RWPE1 (cell line): Measurements from ENCODE around the gene PRKN.

Experiments
- CTCF ChIA-PET: fragments of 350-600 bp; sonication (Branson Sonifier 250); formaldehyde crosslinking; extraction: SDS; loops from one replicate; lab custom pipeline; 2021; lab: Yijun Ruan, JAX
- POLR2A ChIA-PET: fragments of 400-600 bp; formaldehyde crosslinking; extraction: SDS; loops from one replicate; lab custom pipeline; 2020; ENCODE audit warnings: antibody characterized with exemption; ENCODE audit not compliant: low non-redundant PET; lab: Yijun Ruan, JAX
- DNase-seq: peaks from one replicate; pipeline ENCODE4 v3.0.0; 2012; ENCODE audit warnings: low spot score
- H3K27ac ChIP-seq: fragments of 450-650 bp; 2 replicates; pipeline ENCODE4 v1.5.1; 2017
- CTCF ChIP-seq: fragments of 450-650 bp; conservative IDR thresholded peaks from 2 replicates; pipeline ENCODE4 v1.5.1; 2017; ENCODE audit warnings: low read depth, mild to moderate bottlenecking

Gene PRKN

GRCh38 chr6:161635975-161636374 is 1091.6 kb downstream of the PRKN start:
- TF ChIP-seq CTCF = no peak
- H3K27ac ChIP-seq = no peak overlapping the region
- no peak for DNase-seq
- CTCF ChIA-PET = interaction anchor here (0.7 kb wide), 1 partner anchor 59 kb away, joined by 3 read pairs; no protein-coding TSS in a partner anchor
- POLR2A ChIA-PET = interaction anchor here (1.0 kb wide), 1 partner anchor 10 kb away, joined by 3 read pairs; no protein-coding TSS in a partner anchor

- H3K27ac ChIP-seq = no peak overlapping the region
- POLR2A ChIA-PET = no interaction called here
- DNase-seq = no peak
- TF ChIP-seq CTCF = no peak
- CTCF ChIA-PET = no interaction called here
Observed at GRCh38 chr6:161634916-161635315, 1092.7 kb downstream of the PRKN start.

- DNase-seq = no peak
- CTCF ChIA-PET = interaction anchor here (0.7 kb wide), 1 partner anchor 19 kb away, joined by 3 read pairs; no protein-coding TSS in a partner anchor
- TF ChIP-seq CTCF = no peak
- POLR2A ChIA-PET = no interaction called here
- no peak overlapping the region for H3K27ac ChIP-seq
Observed at GRCh38 chr6:161631676-161632194, 1095.8 kb downstream of the PRKN start.

DNA sequence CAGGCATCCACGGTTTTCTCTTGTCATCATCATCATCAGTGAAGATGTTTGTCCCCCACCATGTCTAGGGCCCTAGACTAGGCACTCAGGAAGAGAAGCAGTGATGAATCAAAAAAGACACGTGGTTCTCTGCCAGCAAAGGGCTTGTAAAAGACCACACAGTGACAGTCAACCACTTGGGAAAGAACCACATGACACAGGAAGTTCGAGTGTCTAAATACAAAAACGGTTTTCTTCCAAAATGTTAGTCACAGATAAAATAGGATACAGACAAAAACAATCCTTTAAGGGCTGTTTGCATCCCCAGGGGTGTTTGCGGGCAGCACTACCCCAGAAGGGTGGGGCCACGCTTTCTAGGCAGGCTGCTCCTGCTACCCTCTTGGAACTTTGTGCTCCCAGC is 1096.9 kb downstream of the PRKN start:
- no peak for DNase-seq

GRCh38 chr6:161626132-161626676 is 1101.4 kb downstream of the PRKN start:
- TF ChIP-seq CTCF = no peak
- CTCF ChIA-PET = no interaction called here
- DNase-seq = no peak
- no peak overlapping the region for H3K27ac ChIP-seq
- POLR2A ChIA-PET = interaction anchor here (1.0 kb wide), 1 partner anchor 10 kb away, joined by 3 read pairs; no protein-coding TSS in a partner anchor

More for the DNA sequence above, 1096.9 kb downstream of the PRKN start:
- TF ChIP-seq CTCF = no peak
- H3K27ac ChIP-seq = peak overlapping the region; percentile 59
- POLR2A ChIA-PET = no interaction called here
- CTCF ChIA-PET = no interaction called here

- TF ChIP-seq CTCF = no peak
- CTCF ChIA-PET = no interaction called here
- POLR2A ChIA-PET = no interaction called here
- H3K27ac ChIP-seq = no peak overlapping the region
- DNase-seq = no peak
Observed at GRCh38 chr6:161624111-161624510, 1103.5 kb downstream of the PRKN start.
